OCI-LY7 (cell line): ENCODE data around the gene CDH2. TPM values are rescaled to one million over a fixed set of nuclear protein-coding genes. Genes with fewer than 3 reads are reported as not detected.

ENCODE experiments used
- BruUV-seq: library from RNA; stranded (reverse); fragments of 400-500 nt; replicated peaks from 2 replicates; lab custom pipeline; 2021; lab: Mats Ljungman, UMichigan
- CTCF ChIA-PET: fragments of 300-600 bp; sonication (Branson Sonifier 250); formaldehyde crosslinking; loops from one replicate; lab custom pipeline; 2022; ENCODE audit warnings: antibody characterized with exemption; ENCODE audit not compliant: unreplicated experiment; lab: Charles Lee
- POLR2A ChIA-PET: fragments of 300-600 bp; sonication (Branson Sonifier 250); formaldehyde crosslinking; loops from one replicate; lab custom pipeline; 2022; ENCODE audit warnings: antibody characterized with exemption; lab: Charles Lee
- DNase-seq: peaks from one replicate; pipeline ENCODE4 v3.0.0-alpha.2; 2015; ENCODE audit warnings: low spot score
- H2AFZ ChIP-seq: fragments of 200-600 bp; sonication (generic), shearing (Covaris generic); 2 replicates; pipeline ENCODE4 v1.6.1; 2014; ENCODE audit warnings: mild to moderate bottlenecking, antibody characterized with exemption, low read length, moderate library complexity
- H3K27ac ChIP-seq: fragments of 200-600 bp; sonication (generic); 2 replicates; pipeline ENCODE4 v1.5.1; 2014; ENCODE audit warnings: mixed run types, low read depth, mild to moderate bottlenecking, moderate library complexity, low read length, inconsistent platforms; ENCODE audit not compliant: poor library complexity, severe bottlenecking
- H3K36me3 ChIP-seq: fragments of 200-600 bp; sonication (generic); 2 replicates; pipeline ENCODE4 v1.6.1; 2014; ENCODE audit warnings: mild to moderate bottlenecking, antibody characterized with exemption, low read length, moderate library complexity, mixed read lengths; ENCODE audit not compliant: insufficient read depth
- H3K4me1 ChIP-seq: fragments of 200-600 bp; sonication (generic); 2 replicates; pipeline ENCODE4 v1.5.1; 2014; ENCODE audit warnings: mild to moderate bottlenecking, low read length; ENCODE audit not compliant: insufficient read depth, poor library complexity, severe bottlenecking
- H3K4me2 ChIP-seq: fragments of 200-600 bp; sonication (generic); 2 replicates; pipeline ENCODE4 v1.6.1; 2014; ENCODE audit warnings: mild to moderate bottlenecking, low read length
- H3K4me3 ChIP-seq: fragments of 200-600 bp; sonication (generic); 2 replicates; pipeline ENCODE4 v1.5.1; 2014; ENCODE audit warnings: mild to moderate bottlenecking, low read depth, low read length; ENCODE audit not compliant: poor library complexity, severe bottlenecking
- H3K79me2 ChIP-seq: fragments of 200-600 bp; sonication (generic); 2 replicates; pipeline ENCODE4 v1.6.1; 2016; ENCODE audit warnings: low read depth, mild to moderate bottlenecking, low read length, moderate library complexity, mixed read lengths; ENCODE audit not compliant: insufficient read depth
- H3K9me2 ChIP-seq: fragments of 200-600 bp; sonication (generic); 2 replicates; pipeline ENCODE4 v1.6.1; 2016; ENCODE audit warnings: mild to moderate bottlenecking, low read length, mixed read lengths; ENCODE audit not compliant: insufficient read depth
- H3K9me3 ChIP-seq: fragments of 200-600 bp; sonication (generic); 2 replicates; pipeline ENCODE4 v1.6.1; 2014; ENCODE audit warnings: mild to moderate bottlenecking, mixed run types, low read length, mixed read lengths
- H4K20me1 ChIP-seq: fragments of 200-600 bp; sonication (generic); 2 replicates; pipeline ENCODE4 v1.6.1; 2014; ENCODE audit warnings: mild to moderate bottlenecking, antibody characterized with exemption, low read length, moderate library complexity, mixed read lengths; ENCODE audit not compliant: insufficient read depth
- EZH2phosphoT487 ChIP-seq: fragments of 200-600 bp; sonication (generic); IDR thresholded peaks from 2 replicates; pipeline ENCODE4 v1.6.1; 2018; ENCODE audit warnings: low read depth, borderline replicate concordance, mild to moderate bottlenecking, mixed run types, antibody characterized with exemption, low read length, moderate library complexity, mixed read lengths
- intact Hi-C: fragments of 100-400 bp; cut with micrococcal nuclease; formaldehyde crosslinking; loops from one replicate; pipeline ENCODE4 v1.10.0; 2022; ENCODE audit not compliant: unreplicated experiment
- total RNA-seq, 2 experiments: library from RNA; depleted of rRNA in 1 of 2; stranded (reverse); fragments of >200 nt in 1 of 2; shearing (Covaris generic) in 1 of 2; gene quantifications; 2 replicates each; pipeline ENCODE4 v1.2.3, GENCODE V29; 2014 to 2022
- TF ChIP-seq, protein P1 (sequence below): fragments of 200-600 bp; sonication (generic); conservative IDR thresholded peaks from 2 replicates; pipeline ENCODE4 v1.5.1; 2014; ENCODE audit warnings: mild to moderate bottlenecking, antibody characterized with exemption, low read length, moderate library complexity, mixed read lengths

Gene CDH2
- total RNA-seq, 2 experiments from 2014 or later, result not detected

DNA sequence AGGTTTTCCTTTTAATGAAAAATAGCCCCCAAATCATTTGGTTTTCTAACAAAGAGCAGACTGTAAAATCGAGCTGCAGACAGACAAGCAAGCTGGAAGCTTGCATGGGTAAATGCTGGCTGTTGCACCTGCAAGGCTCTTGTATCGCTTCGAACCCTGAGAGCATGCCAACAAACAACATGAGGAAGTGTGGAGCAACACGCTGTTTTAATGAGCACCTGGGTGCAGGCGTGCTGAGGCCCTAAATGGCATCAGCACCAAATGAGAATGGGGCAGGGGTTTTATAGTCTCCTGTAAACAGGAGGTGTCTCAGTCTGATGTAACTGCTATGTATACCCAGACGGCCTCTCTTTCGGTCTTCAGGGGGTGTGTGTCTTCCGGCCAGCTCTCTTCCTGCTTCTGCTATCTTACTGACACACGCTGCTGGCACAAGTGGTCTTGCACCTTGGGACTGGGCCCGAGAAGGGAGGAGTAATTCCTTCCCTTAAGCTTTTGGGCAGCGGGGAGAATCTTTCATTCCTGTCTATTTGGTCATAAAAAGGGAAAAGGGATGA, 31.9 kb upstream of the CDH2 start:
- Histone ChIP-seq H3K36me3 (no peaks in the 10 kb centered on the region), H3K9me2 (no peaks in the 10 kb centered on the region), H3K4me2 (no peak overlapping the region), H3K4me3 (no peak overlapping the region), H3K4me1 (no peaks in the 10 kb centered on the region), H3K27ac (no peak overlapping the region), H2AFZ (no peak overlapping the region), H3K9me3 (no peaks in the 10 kb centered on the region), H3K79me2 (no peaks in the 10 kb centered on the region), H4K20me1 (no peaks in the 10 kb centered on the region)
- no peak for DNase-seq
- no TSS peak for BruUV-seq
- TF ChIP-seq, protein P1, sequence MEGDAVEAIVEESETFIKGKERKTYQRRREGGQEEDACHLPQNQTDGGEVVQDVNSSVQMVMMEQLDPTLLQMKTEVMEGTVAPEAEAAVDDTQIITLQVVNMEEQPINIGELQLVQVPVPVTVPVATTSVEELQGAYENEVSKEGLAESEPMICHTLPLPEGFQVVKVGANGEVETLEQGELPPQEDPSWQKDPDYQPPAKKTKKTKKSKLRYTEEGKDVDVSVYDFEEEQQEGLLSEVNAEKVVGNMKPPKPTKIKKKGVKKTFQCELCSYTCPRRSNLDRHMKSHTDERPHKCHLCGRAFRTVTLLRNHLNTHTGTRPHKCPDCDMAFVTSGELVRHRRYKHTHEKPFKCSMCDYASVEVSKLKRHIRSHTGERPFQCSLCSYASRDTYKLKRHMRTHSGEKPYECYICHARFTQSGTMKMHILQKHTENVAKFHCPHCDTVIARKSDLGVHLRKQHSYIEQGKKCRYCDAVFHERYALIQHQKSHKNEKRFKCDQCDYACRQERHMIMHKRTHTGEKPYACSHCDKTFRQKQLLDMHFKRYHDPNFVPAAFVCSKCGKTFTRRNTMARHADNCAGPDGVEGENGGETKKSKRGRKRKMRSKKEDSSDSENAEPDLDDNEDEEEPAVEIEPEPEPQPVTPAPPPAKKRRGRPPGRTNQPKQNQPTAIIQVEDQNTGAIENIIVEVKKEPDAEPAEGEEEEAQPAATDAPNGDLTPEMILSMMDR, result no peak
- no peak for TF ChIP-seq EZH2phosphoT487
- ChIA-PET CTCF (no interaction called here), POLR2A (no interaction called here)
- intact Hi-C loops, result no loop called here

- BruUV-seq, result no TSS peak
- TF ChIP-seq, protein P1, result no peak
- TF ChIP-seq EZH2phosphoT487, result no peak
Observed at GRCh38 chr18:28208268-28208667, 31.3 kb upstream of the CDH2 start.

GRCh38 chr18:28204154-28204553, 27.2 kb upstream of the CDH2 start:
- TF ChIP-seq, protein P1, result no peak
- TF ChIP-seq EZH2phosphoT487, result no peak
- H2AFZ ChIP-seq, result no peak overlapping the region
- no peak overlapping the region for H3K4me3 ChIP-seq
- H3K36me3 ChIP-seq, result no peaks in the 10 kb centered on the region
- ChIA-PET CTCF (no interaction called here), POLR2A (no interaction called here)
- H4K20me1 ChIP-seq, result no peaks in the 10 kb centered on the region
- intact Hi-C loops, result no loop called here
- no peak for DNase-seq
- no peak overlapping the region for H3K27ac ChIP-seq
- H3K79me2 ChIP-seq, result no peaks in the 10 kb centered on the region
- H3K9me2 ChIP-seq, result no peaks in the 10 kb centered on the region
- H3K9me3 ChIP-seq, result no peaks in the 10 kb centered on the region
- H3K4me1 ChIP-seq, result no peaks in the 10 kb centered on the region
- H3K4me2 ChIP-seq, result no peak overlapping the region
- no TSS peak for BruUV-seq

More at GRCh38 chr18:28208268-28208667, 31.3 kb upstream of the CDH2 start:
- intact Hi-C loops, result no loop called here
- Histone ChIP-seq H3K9me3 (no peaks in the 10 kb centered on the region), H2AFZ (no peak overlapping the region), H3K4me1 (no peaks in the 10 kb centered on the region), H3K4me3 (no peak overlapping the region), H3K27ac (no peak overlapping the region), H3K4me2 (no peak overlapping the region), H3K36me3 (no peaks in the 10 kb centered on the region), H3K9me2 (no peaks in the 10 kb centered on the region), H4K20me1 (no peaks in the 10 kb centered on the region), H3K79me2 (no peaks in the 10 kb centered on the region)
- DNase-seq, result no peak
- ChIA-PET POLR2A (no interaction called here), CTCF (no interaction called here)
